Testis (tissue), 3 donors: ENCODE measurements around the gene RHOBTB3. TPM values are rescaled to one million over a fixed set of nuclear protein-coding genes. Genes with fewer than 3 reads are reported as not detected.

ENCODE experiments used
- DNase-seq: peaks from one replicate; pipeline ENCODE4 v3.0.0-alpha.2; 2019
- H3K27ac ChIP-seq, 2 donors: fragments of 200-600 bp; sonication (generic); one replicate each; pipeline ENCODE4 v1.5.1; 2019
- H3K27me3 ChIP-seq: fragments of 200-600 bp; sonication (generic); one replicate; pipeline ENCODE4 v1.5.1; 2019
- H3K36me3 ChIP-seq: fragments of 200-600 bp; sonication (generic); one replicate; pipeline ENCODE4 v1.5.1; 2017; ENCODE audit warnings: low read depth; ENCODE audit errors: missing control alignments
- H3K4me1 ChIP-seq: fragments of 200-600 bp; sonication (generic); one replicate; pipeline ENCODE4 v1.5.1; 2019
- H3K4me3 ChIP-seq, 2 donors: fragments of 200-600 bp; sonication (generic); one replicate each; pipeline ENCODE4 v1.5.1; 2017 to 2019
- H3K9me3 ChIP-seq: fragments of 200-600 bp; sonication (generic); one replicate; pipeline ENCODE4 v1.5.1; 2017
- CTCF ChIP-seq, 3 experiments: fragments of 450-650 bp in 2 of 3; fragments of 200-600 bp in 1 of 3; sonication (generic) in 1 of 3; IDR thresholded peaks; one replicate each; pipeline ENCODE4 v1.5.1; 2016 to 2019; ENCODE audit warnings: antibody characterized with exemption in 3 of 3, mild to moderate bottlenecking in 2 of 3, moderate library complexity in 1 of 3
- POLR2A ChIP-seq: fragments of 450-650 bp; IDR thresholded peaks from one replicate; pipeline ENCODE4 v1.6.1; 2017; ENCODE audit warnings: antibody characterized with exemption, mild to moderate bottlenecking, moderate library complexity
- WGBS, 2 donors: methylation state at CpG; one replicate each; pipeline ENCODE4 v1.1.5; 2018; 5-methylcytosine and 5-hydroxymethylcytosine counted together
- intact Hi-C: fragments of 100-400 bp; cut with DNase I; formaldehyde crosslinking; loops from one replicate; pipeline ENCODE4 v1.15.1; 2023; ENCODE audit warnings: low total_unique reads
- polyA plus RNA-seq: library from polyadenylated mRNA; stranded (reverse); fragments of 350-450 nt; fragmentation: Illumina TruSeq; extraction: RNeasy Lipid Tissue Mini Kit (QIAGEN cat#74804); gene quantifications from one replicate; pipeline ENCODE4 v1.2.3, GENCODE V29; 2014; ENCODE audit warnings: low read depth, low replicate concordance; ENCODE audit not compliant: insufficient read depth
- total RNA-seq, 2 donors: library from RNA; depleted of rRNA; stranded (reverse); fragments of >200 nt; gene quantifications; one replicate each; pipeline ENCODE4 v1.2.3, GENCODE V29; 2016

RHOBTB3 gene
- total and polyA plus RNA-seq, 3 donors from 2014 or later: 44.1 to 190 (median 163) TPM

DNA sequence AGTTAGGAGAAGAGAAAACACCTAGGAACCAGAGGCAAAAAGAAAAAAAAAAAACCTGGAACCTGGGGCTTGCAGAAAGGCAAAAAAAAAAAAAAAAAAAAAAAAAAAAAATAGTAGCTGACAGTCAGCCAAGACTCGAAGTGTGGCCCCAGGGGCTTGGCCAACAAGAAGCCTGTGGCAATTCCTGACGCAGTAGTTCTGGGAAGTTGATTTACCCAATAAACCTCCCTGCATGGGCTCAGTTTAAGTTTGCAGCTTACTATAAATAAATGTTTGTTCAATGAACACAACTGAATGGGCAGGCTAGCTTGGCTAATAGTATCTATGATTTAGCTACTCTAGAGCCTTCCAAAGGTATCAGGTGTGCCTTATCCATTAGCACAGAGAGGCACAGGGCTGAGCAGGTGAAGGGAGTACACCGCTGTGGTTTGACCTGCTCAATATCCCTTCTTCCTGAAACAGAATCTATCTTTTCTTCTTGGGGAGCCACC lies 112.6 kb downstream of the RHOBTB3 start:
- Histone ChIP-seq H3K27ac (no peak overlapping the region), H3K27me3 (no peaks in the 10 kb centered on the region), H3K4me1 (no peaks in the 10 kb centered on the region), H3K4me3 (no peak overlapping the region), H3K36me3 (no peaks in the 10 kb centered on the region), H3K9me3 (no peaks in the 10 kb centered on the region)
- intact Hi-C loops: loop anchor here (10.0 kb wide), 1 partner anchor 199 kb away; the partner anchor contains the start of gene RFESD
- 79 to 81% methylated on average over 3 of the region's 3 CpGs for WGBS, 2 donors
- TF ChIP-seq CTCF (IDR thresholded peaks at IDR 0.05) (no peak), POLR2A (no peak)
- DNase-seq: no peak

DNA sequence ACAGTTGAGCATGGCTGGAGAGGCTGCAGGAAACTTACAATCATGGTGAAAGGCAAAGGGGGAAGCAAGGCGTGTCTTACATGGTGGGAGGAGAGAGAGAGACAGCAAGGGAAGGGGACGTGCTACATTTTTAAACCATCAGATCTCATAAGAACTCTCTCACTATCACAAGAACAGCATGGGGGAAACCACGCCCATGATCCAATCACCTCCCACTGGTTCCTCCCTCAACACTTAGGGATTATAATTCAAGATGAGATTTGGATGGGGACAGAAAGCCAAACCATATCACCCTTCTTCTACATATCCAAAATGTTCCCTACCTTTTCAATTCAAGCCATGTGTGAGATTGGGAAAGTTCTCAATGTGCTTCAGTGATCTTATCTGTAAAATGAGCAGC lies 114.3 kb downstream of the RHOBTB3 start:
- H3K4me1 ChIP-seq: peaks cover 10% of the 10 kb centered on the region
- no peaks in the 10 kb centered on the region for H3K9me3 ChIP-seq
- DNase-seq: no peak
- intact Hi-C loops: loop anchor here (5.0 to 10.0 kb wide), 3 partner anchors 63 to 201 kb away; partner anchors contain the start of gene RFESD
- WGBS, 2 donors: 60 to 68% methylated on average over 3 of the region's 3 CpGs
- no peak overlapping the region for H3K4me3 ChIP-seq
- H3K36me3 ChIP-seq: no peaks in the 10 kb centered on the region
- no peak overlapping the region for H3K27ac ChIP-seq
- no peaks in the 10 kb centered on the region for H3K27me3 ChIP-seq
- TF ChIP-seq POLR2A (no peak), CTCF (IDR thresholded peaks at IDR 0.05) (no peak)

Other genes starting within 250 kb of the RHOBTB3 start
- gene SKIC3, start 176.4 kb upstream of the RHOBTB3 start, total RNA-seq: 10 to 100 TPM; 45.8 to 50.6 TPM
- gene SKIC3, start 176.4 kb upstream of the RHOBTB3 start, polyA plus RNA-seq: 10.3 TPM
- 1 to 10 TPM; 5.8 to 6.8 TPM for gene ARSK, start 176.2 kb upstream of the RHOBTB3 start, total RNA-seq
- gene ARSK, start 176.2 kb upstream of the RHOBTB3 start, polyA plus RNA-seq: 2.4 TPM
- gene GPR150, start 111.2 kb upstream of the RHOBTB3 start, total RNA-seq: under 1 TPM; 0.87 to 0.99 TPM
- gene GPR150, start 111.2 kb upstream of the RHOBTB3 start, polyA plus RNA-seq: 0.45 TPM
- gene RFESD, start 84.6 kb upstream of the RHOBTB3 start, total RNA-seq: 10 to 100 TPM; 11.8 to 12.8 TPM
- 25.1 TPM for gene RFESD, start 84.6 kb upstream of the RHOBTB3 start, polyA plus RNA-seq
- gene SPATA9, start 48.3 kb upstream of the RHOBTB3 start, total RNA-seq: 10 to 100 TPM in 1 of 2 donors, 1 to 10 TPM in 1; 7.4 to 21.2 TPM
- gene SPATA9, start 48.3 kb upstream of the RHOBTB3 start, polyA plus RNA-seq: 36.9 TPM
- 1 to 10 TPM; 4.5 to 5.4 TPM for gene GLRX, start 91.4 kb downstream of the RHOBTB3 start, total RNA-seq
- 15.0 TPM for gene GLRX, start 91.4 kb downstream of the RHOBTB3 start, polyA plus RNA-seq
- gene ELL2, start 230.5 kb downstream of the RHOBTB3 start, total RNA-seq: 10 to 100 TPM; 78.9 to 87.3 TPM
- gene ELL2, start 230.5 kb downstream of the RHOBTB3 start, polyA plus RNA-seq: 32.1 TPM